ENCODE data around the gene MSH5.

The MSH5 gene

DNA sequence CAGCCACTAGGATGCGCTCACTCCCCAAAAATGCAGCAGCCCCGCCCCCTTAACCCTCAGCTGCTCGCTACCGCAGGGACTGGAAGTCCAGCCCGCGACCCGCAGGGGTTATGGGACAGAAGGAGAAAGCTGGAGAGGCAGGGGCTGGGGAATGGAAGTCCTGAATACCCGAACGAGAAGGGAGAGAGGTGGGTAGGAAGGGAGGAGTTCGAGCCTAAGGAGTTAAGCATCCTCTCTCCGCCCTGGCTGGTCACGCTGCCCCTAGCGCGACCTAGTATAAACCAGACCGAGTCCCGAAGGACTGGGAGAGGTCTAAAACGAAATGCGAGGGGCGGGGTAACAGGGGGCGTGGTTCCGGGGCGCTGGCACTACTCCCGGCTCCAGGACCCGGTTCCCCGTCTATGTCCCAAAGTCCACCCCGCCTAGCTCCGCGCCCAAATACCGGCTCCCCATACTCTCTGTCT lies 10.3 kb upstream of the MSH5 start:
- DNase-seq = peak; percentile 19 to 89 (median 74)

DNA sequence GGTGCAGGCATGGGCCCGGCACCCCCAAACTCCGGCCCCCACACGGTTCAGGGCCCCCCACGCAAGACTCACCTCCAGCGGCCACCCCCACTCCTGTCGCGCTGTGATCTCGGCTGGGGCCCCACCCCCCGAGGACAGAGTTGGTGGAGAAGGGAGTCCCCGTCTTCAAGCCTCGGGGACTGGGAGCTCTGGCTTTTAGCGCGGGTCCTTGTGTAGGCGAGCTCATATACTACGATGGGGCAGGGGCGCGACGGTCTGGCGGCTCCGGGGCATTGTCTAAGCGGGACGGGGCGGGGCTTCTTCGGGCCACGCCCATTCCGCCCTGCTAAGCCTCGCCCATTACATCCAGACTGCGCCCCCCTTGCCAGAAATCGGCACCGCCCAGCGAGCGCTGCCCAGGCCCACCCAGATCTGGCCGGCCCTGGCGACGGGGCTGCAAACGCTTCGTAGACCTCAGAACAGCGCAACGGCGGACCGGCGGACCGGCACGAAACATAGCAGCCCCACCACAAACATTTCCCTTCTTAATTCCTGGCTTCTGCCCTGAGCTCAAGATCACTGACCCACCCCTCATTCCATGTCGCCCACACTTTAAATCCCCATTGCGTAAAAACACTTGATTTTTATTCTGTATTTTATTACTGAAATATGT lies 9.7 kb upstream of the MSH5 start:
- DNase-seq = peak in 49 of 56 donors; percentile 12 to 80 (median 56)

DNA sequence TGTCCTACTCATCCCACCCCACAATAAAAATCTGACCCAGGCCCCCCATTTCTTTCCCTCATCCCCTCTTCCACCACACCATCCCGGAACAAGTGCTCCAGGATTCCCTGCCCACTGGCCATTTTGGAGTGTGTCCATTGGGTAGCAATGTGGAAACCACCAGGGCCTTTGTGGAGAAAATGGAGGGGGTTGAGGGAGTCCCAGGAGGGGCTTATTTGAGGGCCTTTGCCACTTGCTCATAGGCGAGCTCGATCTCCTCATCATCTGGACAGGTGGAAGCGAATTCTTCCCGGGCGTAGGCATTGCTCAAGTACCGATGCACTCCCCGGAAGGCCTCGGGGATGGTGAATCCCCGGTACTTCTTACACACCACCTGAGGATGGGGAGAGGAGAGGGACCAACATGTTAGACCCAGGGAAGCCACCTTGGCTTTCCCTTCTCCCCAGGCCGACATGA lies 9.1 kb upstream of the MSH5 start:
- no peak for DNase-seq

DNA sequence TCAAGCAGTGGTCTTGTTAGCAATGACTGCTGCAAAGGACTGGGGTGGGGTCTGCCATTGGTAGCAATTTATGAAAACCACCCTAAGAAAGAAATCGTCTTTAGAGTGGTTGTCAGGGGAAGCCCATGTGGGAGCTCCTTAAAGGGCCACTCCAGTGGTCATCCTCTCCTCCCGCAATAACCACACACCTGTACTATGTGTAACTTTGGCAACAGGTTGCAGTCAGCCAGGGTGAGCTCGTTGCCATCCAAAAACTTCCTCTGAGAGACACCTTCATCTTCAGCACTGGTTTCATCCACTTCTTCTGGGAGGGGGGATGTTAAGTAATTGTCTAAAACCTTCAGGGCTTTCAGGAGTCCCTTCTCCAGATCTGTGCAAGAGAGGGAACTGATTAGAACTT lies 7.8 kb upstream of the MSH5 start:
- DNase-seq = no peak

DNA sequence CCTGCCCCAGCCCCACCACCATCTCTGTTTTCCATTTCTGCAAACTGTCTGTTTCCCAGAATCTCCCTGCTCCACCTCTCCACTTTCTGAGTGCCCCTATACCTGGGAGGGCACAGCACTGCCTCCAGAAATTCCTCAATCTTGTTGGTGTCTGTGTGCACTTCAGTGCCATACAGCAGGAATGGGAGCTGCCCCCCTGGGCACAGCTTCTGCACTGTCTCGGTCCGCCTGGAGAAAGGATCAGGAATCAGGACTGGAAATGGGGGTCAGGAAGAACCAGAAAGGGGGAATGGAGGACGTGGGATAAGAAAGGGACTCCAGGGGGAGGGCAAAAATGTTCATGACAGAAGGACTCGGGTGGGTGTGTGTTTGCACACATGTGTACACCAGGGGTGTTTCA lies 6.1 kb upstream of the MSH5 start:
- no peak for DNase-seq

DNA sequence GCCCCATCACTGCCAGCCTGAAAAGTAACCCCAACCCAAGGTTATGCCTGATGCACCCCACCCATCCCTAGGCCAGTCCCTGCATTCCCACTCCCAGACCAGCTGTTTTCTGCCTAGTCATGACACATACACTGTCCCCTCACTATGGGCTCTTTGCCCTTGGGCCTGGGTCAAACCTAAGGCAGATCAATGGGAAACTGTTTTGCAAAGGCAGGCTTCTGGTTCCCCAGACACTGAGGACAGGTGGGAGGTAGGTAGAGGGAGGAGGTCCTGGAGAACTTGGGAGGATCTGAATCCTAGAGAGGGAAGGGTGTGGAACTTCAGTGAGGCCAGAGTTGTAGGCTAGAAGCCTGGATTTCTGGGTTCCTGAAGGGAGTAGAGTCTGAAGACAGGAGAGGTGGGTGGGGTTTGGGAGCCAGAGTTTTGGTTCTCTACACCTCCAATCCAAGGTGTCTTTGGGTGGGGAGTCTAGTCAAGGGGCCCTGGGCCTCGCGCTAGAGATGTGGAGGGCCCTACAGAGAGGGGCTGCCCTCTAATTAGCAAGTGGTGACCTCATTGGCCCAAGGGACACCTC lies 5.5 kb upstream of the MSH5 start:
- no peak for DNase-seq

DNA sequence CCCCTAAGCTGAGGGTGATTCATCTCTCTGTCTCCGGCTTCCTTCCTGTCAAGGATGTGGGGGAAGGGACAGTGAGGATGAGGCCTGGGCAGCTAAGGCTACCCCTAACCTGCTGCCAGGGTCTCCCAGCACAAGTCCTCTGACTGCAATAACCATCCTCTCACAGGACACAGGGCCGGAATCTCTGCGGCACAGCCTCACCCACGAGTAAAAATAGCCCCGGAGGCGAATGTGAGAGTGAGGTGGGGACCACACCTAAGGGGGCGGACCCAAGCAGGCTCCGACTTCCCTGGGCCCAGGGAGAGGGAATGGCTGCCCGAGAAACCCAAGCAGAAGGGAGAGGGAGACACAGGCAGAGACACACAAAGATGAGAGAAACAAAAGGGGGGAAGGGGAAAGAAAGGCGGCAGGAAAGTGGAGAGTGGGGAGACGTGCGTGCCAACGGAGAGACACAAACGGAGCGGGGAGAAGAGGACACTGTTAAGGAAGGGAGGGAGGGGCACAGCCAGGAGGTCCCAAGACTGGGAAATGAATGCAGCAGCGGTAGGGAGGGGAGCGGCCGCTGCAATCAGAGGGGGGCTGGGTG lies 4.9 kb upstream of the MSH5 start:
- DNase-seq = peak in 1 of 56 donors; percentile 16

DNA sequence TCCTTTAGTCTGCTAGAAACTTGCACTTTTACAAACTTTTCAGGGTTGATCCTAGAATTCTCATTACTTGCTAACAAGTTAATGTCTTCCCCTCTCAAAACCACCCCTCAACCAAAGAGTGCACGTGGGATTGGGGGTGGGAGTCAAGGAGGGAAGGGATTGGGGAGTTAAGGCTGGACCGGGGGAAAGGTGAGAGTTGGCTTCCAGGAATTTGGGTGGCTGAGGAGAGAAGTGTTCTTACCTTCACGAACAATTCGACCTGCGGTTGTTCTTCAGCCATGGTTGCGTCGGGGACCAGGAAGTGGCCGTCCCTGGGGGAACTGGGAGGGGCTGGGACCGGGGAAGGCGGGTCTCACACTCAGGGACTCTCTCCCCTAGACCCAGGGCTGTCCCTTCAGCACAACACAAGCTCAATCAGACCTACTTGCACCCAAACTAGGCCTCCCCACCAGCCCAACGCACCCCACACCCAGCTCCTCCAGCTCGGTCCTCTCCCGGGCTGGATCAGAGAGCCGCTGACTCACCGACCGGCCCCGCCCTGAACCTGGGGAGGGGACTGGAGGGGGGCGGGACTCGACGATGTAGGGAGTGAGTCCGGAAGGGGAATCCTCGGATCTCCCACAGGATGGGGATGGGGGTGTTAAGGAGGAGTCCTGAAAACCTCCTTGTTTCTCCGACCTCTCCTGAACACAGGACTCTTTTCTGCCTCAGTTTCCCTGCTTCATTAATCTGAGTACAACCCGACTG lies 3.6 kb upstream of the MSH5 start, which contains the start of gene CLIC1:
Gene CLIC1 (minus strand): TSS at position 510 of the 747 bp plus-strand sequence. CDS start 230 bp downstream, at position 280.
- DNase-seq = peak in 13 of 56 donors; percentile 8 to 43 (median 20)

DNA sequence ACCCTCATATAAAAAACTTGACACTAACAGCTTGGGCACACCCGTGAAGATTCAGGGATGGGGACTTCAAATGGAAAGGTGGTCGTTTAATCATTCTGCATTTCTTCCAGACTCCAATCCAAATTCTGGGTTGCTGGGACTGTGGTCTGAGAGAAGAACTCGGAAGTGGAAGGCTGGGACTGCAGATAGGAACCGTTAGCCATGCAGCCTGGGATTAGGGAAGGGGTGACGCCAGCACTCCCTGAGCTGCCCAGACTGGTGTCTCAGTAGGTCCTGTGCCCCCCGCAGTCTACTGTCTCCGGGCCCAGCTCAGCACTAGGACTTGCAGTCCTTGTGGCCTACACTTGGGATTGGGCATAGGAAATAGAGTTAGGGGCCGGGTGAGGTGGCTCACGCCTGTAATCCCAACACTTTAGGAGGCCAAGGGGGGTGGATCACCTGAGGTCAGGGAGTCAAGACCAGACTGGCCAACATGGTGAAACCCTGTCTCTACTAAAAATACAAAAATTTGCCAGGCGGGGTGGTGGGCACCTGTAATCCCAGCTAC lies 3.0 kb upstream of the MSH5 start:
- DNase-seq = no peak

DNA sequence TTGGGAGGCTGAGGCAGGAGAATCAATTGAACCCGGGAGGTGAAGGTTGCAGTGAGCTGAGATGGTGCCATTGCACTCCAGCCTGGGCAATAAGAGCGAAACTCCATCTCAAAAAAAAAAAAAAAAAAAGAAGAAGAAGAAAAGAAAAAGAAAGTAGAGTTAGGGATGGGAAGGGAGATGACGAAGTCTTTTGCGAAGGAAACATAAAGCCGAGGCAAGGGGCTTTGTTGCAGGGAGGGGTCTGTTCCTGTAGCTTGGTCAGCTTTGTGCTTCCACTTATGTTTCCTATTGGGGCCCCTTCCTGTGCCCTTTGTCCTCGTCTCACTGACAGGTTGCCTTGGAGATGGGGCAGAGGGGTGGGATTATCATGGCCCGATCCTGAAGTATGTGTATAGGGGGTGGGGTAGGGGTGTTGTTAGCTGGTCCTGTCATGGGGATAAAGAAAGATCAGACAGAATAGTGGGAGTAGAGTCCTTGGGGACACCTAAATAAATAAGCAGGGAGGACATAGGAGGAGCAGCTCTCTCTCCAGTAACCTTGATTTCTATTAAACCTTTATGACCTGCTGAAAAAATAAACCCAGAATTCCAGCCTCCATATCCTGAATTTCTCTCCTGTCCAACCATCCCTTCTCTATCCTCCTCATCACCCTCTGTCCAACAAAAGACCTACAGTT lies 2.4 kb upstream of the MSH5 start:
- DNase-seq = no peak

DNA sequence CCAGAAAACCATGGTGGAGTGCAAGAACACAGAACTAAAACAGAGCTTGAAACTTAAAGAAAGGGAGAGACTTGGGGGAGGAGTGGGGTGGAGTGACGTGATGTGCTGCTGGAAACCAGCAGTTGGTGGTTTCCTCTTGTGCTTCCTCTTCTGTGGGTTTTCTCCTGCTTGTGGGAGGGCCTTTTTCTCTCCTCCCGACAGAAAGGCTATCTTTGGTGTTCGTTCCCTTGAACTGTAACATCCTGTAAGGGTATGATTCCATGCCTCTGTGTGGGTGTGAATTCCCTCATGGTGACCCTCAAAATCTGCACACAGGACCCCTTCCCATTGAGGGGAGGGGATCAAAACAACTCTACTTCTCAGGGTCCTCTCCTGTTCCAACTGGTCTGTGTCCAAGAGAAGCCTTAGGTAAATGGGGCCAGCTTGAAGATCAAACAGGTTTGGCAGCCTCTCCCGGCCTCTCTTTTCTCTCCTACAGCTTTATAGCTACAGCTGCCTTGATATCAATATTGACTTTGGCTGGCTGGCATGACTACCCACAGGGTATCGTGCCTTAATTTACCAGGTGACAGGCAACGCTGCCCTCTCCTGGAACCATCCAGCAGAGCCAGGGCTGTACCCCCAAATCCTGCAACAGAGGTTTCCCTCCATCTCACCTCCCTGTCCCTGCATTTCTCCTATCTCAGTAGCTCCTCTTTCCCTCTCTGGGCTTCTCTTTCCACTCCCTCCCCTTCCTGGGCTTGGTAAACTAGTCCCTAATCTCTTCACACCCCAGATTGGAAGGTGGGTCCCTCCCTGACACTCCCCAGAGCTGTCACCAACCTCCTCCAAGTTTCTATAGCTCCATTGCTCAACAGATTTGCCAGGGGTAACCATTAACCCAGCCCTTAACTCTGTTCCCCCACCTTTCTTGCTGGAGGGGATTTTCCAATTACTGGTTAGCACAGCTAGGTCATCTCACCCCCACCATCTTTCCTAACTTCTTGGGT lies 1.5 kb upstream of the MSH5 start:
- peak in 4 of 56 donors; percentile 4 to 33 (median 10) for DNase-seq

DNA sequence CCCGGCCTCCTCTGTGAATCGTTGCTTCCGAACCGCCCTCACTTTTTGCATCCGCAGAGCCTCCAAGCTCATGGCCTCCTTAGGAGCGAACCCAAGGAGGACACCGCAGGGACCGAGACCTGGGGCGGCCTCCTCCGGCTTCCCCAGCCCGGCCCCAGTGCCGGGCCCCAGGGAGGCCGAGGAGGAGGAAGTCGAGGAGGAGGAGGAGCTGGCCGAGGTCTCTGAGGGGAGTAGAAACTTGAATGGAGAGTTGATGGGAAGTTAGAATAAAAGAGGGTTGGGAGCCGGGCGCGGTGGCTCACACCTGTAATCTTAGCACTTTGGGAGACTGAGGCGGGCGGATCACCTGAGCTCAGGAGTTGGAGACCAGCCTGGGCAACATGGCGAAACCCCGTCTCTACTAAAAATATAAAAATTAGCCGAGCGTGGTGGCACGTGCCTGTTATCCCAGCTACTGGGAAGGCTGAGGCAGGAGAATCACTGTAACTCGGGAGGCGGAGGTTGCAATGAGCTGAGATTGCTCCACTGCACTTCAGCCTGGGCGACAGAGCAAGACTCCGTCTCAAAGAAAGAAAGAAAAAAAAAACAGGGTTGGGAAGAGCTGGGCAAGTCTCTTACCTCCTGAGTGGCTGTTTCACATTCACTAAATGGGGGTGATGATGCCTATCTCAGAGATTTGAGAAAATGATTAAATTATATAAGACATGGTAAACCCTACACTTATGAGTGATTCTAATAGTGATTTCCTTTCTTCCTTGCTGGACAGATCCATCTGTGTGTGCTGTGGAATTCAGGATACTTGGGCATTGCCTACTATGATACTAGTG lies 805 bp downstream of the MSH5 start:
- DNase-seq = no peak

DNA sequence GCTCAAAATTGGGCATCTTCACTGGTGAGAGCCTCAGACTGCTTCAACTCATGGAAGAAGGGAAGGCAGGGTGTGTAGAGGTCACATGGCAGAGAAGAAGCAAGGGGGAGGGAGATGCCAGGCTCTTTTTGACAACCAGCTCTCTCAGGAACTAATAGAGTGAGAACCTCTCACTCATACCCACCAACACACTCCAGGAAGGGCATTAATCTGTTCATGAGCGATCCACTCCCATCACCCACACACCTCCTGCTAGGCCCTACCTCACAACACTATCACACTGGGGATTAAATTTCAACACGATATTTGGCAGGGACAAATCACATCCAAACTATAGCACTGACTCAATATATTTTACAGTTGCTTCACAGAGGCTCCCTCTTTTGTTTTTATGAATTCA lies 2.0 kb downstream of the MSH5 start:
- DNase-seq = no peak

DNA sequence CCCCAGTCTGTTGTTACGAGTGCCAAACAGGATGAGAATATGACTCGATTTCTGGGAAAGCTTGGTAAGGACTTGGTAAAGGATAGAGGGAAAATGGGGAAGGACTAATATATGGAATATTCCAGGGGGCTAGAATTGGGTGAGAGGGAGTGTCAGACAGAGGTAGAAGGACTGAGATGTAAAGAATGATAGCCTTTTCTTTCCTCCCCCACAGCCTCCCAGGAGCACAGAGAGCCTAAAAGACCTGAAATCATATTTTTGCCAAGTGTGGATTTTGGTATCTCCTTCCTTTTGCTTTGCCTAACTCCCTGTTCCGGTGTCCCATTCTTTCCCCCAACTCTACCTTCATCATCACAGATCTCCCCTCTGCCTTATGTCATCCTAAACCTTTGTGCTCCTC lies 3.1 kb downstream of the MSH5 start:
- no peak for DNase-seq

DNA sequence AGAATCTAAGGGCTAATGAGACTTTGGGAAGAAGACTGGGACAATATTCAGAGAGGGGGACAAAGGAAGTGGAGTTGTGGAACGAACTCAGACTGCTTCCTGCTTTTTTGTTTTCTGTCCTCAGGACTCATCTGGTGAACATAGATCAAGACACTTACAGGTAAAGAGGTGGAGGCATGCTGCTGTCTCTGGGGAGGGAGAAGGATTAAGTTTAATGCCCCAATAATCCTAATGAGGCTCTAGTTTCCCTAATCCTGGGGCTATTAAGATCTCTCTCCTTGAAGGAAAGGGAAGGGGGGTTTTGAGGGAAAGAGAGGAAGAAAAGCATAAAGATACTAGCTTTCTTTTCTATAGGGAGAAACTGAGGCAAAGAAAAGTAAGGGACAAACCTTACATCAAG lies 4.6 kb downstream of the MSH5 start:
- DNase-seq = no peak

DNA sequence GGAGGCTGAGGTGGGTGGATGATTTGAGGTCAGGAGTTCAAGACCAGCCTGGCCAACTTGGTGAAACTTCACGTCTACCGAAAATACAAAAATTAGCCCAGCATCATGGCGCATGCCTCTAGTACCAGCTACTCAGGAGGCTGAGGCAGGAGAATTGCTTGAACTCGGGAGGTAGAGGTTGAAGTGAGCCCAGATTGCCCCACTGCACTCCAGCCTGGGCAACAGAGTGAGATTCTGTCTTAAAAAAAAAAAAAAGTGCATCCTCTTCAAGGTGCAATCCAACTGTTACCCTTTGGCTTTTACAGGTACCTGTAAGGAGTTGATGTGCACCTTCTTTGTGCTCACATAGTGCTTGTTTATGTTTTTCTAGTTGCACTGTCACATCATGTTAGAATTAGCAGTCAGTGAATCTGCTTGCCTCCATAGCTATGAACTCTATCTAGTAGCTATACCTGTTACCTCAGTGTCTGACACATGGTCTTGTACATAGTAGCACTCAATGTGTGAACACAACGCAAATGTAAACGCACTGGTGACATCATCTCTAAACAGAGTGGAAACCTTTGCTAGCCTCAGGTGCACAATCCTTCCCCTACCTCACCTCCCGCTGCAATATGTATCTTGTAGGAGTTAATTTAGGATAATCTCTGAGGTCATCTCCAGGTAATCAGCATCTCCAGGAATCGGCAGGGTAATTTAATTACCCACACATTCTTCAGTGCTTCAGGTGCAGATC lies 9.7 kb downstream of the MSH5 start:
- no peak for DNase-seq

DNA sequence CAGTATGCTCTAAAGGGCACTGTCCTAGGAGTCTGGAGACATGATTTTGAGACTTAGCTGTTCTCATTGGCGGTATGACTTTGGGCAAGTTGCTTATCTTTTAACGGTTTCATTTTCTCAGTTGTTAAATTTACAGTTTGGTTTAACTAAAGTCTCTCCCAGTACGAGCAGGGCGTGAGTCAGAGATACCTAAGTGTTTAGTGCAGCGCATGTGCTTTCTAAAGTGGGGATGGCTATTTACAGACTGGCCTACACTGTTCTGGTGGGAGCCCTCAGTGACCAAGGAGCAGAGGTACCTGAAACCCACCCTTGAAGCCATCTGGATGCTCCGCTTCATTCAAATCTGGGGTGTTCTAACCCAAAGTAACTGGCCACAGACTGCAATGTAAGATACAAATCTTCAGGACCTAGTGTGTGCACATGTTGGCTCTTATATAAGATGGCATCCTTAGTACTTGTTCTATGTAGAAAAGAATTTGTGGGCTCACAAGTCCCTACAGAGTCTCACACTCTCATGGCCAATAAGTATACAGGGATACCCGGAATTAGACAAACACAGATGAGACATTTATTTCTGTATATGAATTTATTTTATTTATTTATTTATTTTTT lies 10.7 kb downstream of the MSH5 start:
- DNase-seq = no peak
